H7 (cell line): ENCODE data around the gene PERCC1. TPM values are rescaled to one million over a fixed set of nuclear protein-coding genes. Genes with fewer than 3 reads are reported as not detected.
A peak's percentile ranks its signal among the peaks of the same experiment; 100 is the strongest.
"Not testable (repeated sequence)": the region's sequence is repeated elsewhere in the genome, so short reads cannot be mapped to it uniquely, and the experiment has no call there.

Experiments used
- DNase-seq: peaks from one replicate; pipeline ENCODE4 v3.0.0; 2012
- H3K27me3 ChIP-seq: 2 replicates; pipeline ENCODE4 v1.6.0; 2011; ENCODE audit warnings: mild to moderate bottlenecking, low read length; ENCODE audit not compliant: control insufficient read depth, insufficient read depth
- H3K36me3 ChIP-seq: replicated peaks from 2 replicates; pipeline ENCODE4 v1.5.1; 2011; ENCODE audit warnings: low read length; ENCODE audit not compliant: control insufficient read depth, insufficient read depth
- H3K4me3 ChIP-seq: 2 replicates; pipeline ENCODE4 v1.5.1; 2011; ENCODE audit warnings: low read depth, mild to moderate bottlenecking, control low read depth, low read length, moderate library complexity; ENCODE audit not compliant: insufficient read depth
- total RNA-seq: library from RNA; depleted of rRNA; stranded (reverse); fragments of >200 nt; shearing (Covaris generic); gene quantifications from 2 replicates; pipeline ENCODE4 v1.2.3, GENCODE V29; 2014

The PERCC1 gene
- total RNA-seq, 1 experiment from 2014 or later, result not detected

- no peak for DNase-seq
- Histone ChIP-seq H3K36me3 (no peaks in the 10 kb centered on the region), H3K4me3 (no peak overlapping the region), H3K27me3 (no peaks in the 10 kb centered on the region)
Measured at GRCh38 chr16:1434644-1435592, 4.0 kb downstream of the PERCC1 start.

GRCh38 chr16:1435921-1436697, 5.2 kb downstream of the PERCC1 start:
- H3K4me3 ChIP-seq, result no peak overlapping the region
- peak; percentile 89 for DNase-seq
- no peaks in the 10 kb centered on the region for H3K27me3 ChIP-seq
- no peaks in the 10 kb centered on the region for H3K36me3 ChIP-seq

GRCh38 chr16:1436731-1437355, 6.0 kb downstream of the PERCC1 start:
- DNase-seq, result no peak
- Histone ChIP-seq H3K36me3 (no peaks in the 10 kb centered on the region), H3K4me3 (no peak overlapping the region), H3K27me3 (no peaks in the 10 kb centered on the region)

GRCh38 chr16:1437606-1438005, 6.7 kb downstream of the PERCC1 start:
- DNase-seq, result peak; percentile 79
- Histone ChIP-seq H3K4me3 (no peak overlapping the region), H3K36me3 (no peaks in the 10 kb centered on the region), H3K27me3 (no peaks in the 10 kb centered on the region)

- no peaks in the 10 kb centered on the region for H3K27me3 ChIP-seq
- no peak overlapping the region for H3K4me3 ChIP-seq
Measured at GRCh38 chr16:1438229-1439057, 7.6 kb downstream of the PERCC1 start.

GRCh38 chr16:1439058-1439698, 8.3 kb downstream of the PERCC1 start:
- Histone ChIP-seq H3K27me3 (no peaks in the 10 kb centered on the region), H3K4me3 (no peak overlapping the region), H3K36me3 (no peaks in the 10 kb centered on the region)
- no peak for DNase-seq

More at GRCh38 chr16:1438229-1439057, 7.6 kb downstream of the PERCC1 start:
- no peaks in the 10 kb centered on the region for H3K36me3 ChIP-seq
- DNase-seq, result no peak

GRCh38 chr16:1439699-1440074, 8.8 kb downstream of the PERCC1 start:
- H3K4me3 ChIP-seq, H3K27me3 ChIP-seq, DNase-seq, H3K36me3 ChIP-seq: not testable (repeated sequence)

- DNase-seq, result no peak
- Histone ChIP-seq H3K4me3 (no peak overlapping the region), H3K36me3 (no peaks in the 10 kb centered on the region; the same call in 1 of the 2 replicates), H3K27me3 (no peaks in the 10 kb centered on the region)
Measured at GRCh38 chr16:1441391-1441829, 10.5 kb downstream of the PERCC1 start.

GRCh38 chr16:1442697-1443096, 11.8 kb downstream of the PERCC1 start:
- H3K4me3 ChIP-seq, result no peak overlapping the region
- H3K36me3 ChIP-seq, result no peaks in the 10 kb centered on the region; the same call in 1 of the 2 replicates
- no peaks in the 10 kb centered on the region for H3K27me3 ChIP-seq
- peak; percentile 78 for DNase-seq

- no peaks in the 10 kb centered on the region for H3K27me3 ChIP-seq
- no peak overlapping the region for H3K4me3 ChIP-seq
- DNase-seq, result peak; percentile 85
Measured at GRCh38 chr16:1443403-1443973, 12.6 kb downstream of the PERCC1 start.

GRCh38 chr16:1443980-1444729, 13.3 kb downstream of the PERCC1 start, which contains the start of gene CCDC154:
CCDC154 (minus strand) TSS chr16:1444556; CDS start chr16:1444322, 234 bp downstream.
- Histone ChIP-seq H3K36me3 (no peaks in the 10 kb centered on the region; the same call in 1 of the 2 replicates), H3K27me3 (no peaks in the 10 kb centered on the region), H3K4me3 (no peak within 1 kb of the TSS)
- peak; percentile 79 for DNase-seq

More at GRCh38 chr16:1443403-1443973, 12.6 kb downstream of the PERCC1 start:
- no peaks in the 10 kb centered on the region; the same call in 1 of the 2 replicates for H3K36me3 ChIP-seq

GRCh38 chr16:1444730-1445517, 14.0 kb downstream of the PERCC1 start:
- Histone ChIP-seq H3K27me3 (no peaks in the 10 kb centered on the region), H3K4me3 (no peak overlapping the region), H3K36me3 (no peaks in the 10 kb centered on the region; the same call in 1 of the 2 replicates)
- no peak for DNase-seq
